Measurements from ENCODE around the gene PAX7. TPM values are rescaled to one million over a fixed set of nuclear protein-coding genes. Genes with fewer than 3 reads are reported as not detected.

The PAX7 gene
- total and polyA plus RNA-seq, 2 donors (not counting 1 experiment from before 2014, with no cell fraction given) = not detected

DNA sequence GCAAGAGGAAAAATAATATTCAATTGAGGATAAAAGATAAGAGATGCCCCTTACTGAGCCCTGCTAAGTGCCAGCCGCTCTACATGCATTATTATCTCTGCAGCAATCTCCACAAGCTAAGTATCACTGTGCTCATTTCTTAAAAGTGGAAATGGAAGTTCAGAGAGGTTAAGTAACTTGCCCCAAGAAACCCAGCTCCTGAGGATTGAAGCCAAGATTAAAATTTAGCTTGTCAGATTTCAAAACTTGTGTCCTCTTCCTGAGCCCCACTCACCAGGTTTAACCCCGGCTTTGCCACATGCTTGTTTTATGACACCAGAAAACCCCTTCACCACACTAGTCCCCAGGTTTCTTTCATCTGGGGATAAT is 11.2 kb upstream of the PAX7 start:
- Histone ChIP-seq H3K4me1 (ENCODE audit: control insufficient read depth in 2 of 2, insufficient read depth in 2 of 2, low read length in 2 of 2) (no peaks in the 10 kb centered on the region), H3K27ac (ENCODE audit: low read length in 2 of 2) (no peak overlapping the region), H4K20me1 (ENCODE audit: control insufficient read depth, insufficient read depth, low read length, poor library complexity, severe bottlenecking) (no peaks in the 10 kb centered on the region), H3K36me3 (replicated peaks in 1 of 2; ENCODE audit: control extremely low read depth in 1 of 2, control insufficient read depth in 1 of 2, extremely low read depth in 1 of 2, insufficient read depth in 2 of 2, low read length in 1 of 2) (no peaks in the 10 kb centered on the region), H3K4me3 (ENCODE audit: control extremely low read depth in 1 of 5, extremely low read depth in 1 of 5, insufficient read depth in 1 of 5, low read depth in 2 of 5, low read length in 4 of 5) (no peak overlapping the region), H3K79me2 (ENCODE audit: control insufficient read depth, insufficient read depth, low read length) (no peaks in the 10 kb centered on the region), H3K9ac (ENCODE audit: low read length) (no peak overlapping the region), H3K4me2 (replicated peaks; ENCODE audit: low read depth, low read length, poor library complexity, severe bottlenecking) (no peak overlapping the region), H2AFZ (ENCODE audit: insufficient read depth, low read depth, low read length, poor library complexity, severe bottlenecking) (no peak overlapping the region), H3K9me3 (ENCODE audit: control extremely low read depth in 1 of 3, control insufficient read depth in 2 of 3, insufficient read depth in 1 of 3, low read length in 2 of 3) (no peaks in the 10 kb centered on the region), H3K27me3 (replicated peaks in 1 of 4; ENCODE audit: control extremely low read depth in 1 of 4, control insufficient read depth in 3 of 4, insufficient read depth in 4 of 4, low read length in 3 of 4) (peaks cover 0 to 3% (median under 1%) of the 10 kb centered on the region in 4 experiments)
- 91% methylated on average over 1 of the region's 2 CpGs for WGBS (ENCODE audit: insufficient coverage)
- DNase-seq (no peak), ATAC-seq (ENCODE audit: low read depth) (no peak)
- H3K9me3 Mint-ChIP-seq (ENCODE audit: insufficient read depth) = no peaks in the 10 kb centered on the region
- CTCF ChIA-PET = interaction anchor here (0.8 kb wide), 1 partner anchor 9 kb away, joined by 3 read pairs; no protein-coding TSS in a partner anchor
- no peak overlapping the region for H3K27ac Mint-ChIP-seq
- no peak overlapping the region for H3K4me3 Mint-ChIP-seq
- TF ChIP-seq, protein P1, sequence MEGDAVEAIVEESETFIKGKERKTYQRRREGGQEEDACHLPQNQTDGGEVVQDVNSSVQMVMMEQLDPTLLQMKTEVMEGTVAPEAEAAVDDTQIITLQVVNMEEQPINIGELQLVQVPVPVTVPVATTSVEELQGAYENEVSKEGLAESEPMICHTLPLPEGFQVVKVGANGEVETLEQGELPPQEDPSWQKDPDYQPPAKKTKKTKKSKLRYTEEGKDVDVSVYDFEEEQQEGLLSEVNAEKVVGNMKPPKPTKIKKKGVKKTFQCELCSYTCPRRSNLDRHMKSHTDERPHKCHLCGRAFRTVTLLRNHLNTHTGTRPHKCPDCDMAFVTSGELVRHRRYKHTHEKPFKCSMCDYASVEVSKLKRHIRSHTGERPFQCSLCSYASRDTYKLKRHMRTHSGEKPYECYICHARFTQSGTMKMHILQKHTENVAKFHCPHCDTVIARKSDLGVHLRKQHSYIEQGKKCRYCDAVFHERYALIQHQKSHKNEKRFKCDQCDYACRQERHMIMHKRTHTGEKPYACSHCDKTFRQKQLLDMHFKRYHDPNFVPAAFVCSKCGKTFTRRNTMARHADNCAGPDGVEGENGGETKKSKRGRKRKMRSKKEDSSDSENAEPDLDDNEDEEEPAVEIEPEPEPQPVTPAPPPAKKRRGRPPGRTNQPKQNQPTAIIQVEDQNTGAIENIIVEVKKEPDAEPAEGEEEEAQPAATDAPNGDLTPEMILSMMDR (IDR thresholded peaks at IDR 0.05) = no peak
- TF ChIP-seq EZH2 (IDR thresholded peaks at IDR 0.05; ENCODE audit: borderline replicate concordance, insufficient read depth, low read depth, low read length, poor library complexity, severe bottlenecking) = no peak
- peaks cover 37% of the 10 kb centered on the region for H3K27me3 Mint-ChIP-seq
- intact Hi-C loops (cut with micrococcal nuclease) = no loop called here
- POLR2A ChIA-PET = no interaction called here
- H3K4me1 Mint-ChIP-seq = no peaks in the 10 kb centered on the region

DNA sequence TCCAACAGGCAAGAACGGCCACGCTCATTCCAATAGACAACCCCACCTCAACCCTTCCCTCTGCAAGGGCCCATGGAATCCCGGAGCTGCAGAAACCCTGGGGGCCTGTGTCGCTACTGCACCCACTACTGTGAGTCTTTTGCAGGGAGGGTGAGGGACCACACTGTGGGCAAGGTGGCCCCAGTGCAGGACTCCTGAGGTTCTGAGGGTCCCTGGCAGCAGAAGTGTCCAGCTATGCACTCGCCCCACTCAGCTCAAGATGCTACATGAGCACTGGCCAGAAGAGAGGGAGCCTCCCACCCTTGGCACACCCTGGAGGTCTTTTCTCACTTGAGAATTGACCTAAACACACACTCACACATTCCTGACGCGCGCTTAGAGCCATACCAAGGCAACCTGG is 2.1 kb upstream of the PAX7 start:
- WGBS (ENCODE audit: insufficient coverage) = 77% methylated on average over 7 of the region's 8 CpGs
- Histone ChIP-seq H3K27ac (ENCODE audit: low read length in 2 of 2) (no peak overlapping the region), H3K4me3 (ENCODE audit: control extremely low read depth in 1 of 5, extremely low read depth in 1 of 5, insufficient read depth in 1 of 5, low read depth in 2 of 5, low read length in 4 of 5) (no peak overlapping the region), H2AFZ (ENCODE audit: insufficient read depth, low read depth, low read length, poor library complexity, severe bottlenecking) (no peak overlapping the region), H3K79me2 (ENCODE audit: control insufficient read depth, insufficient read depth, low read length) (no peaks in the 10 kb centered on the region), H3K36me3 (replicated peaks in 1 of 2; ENCODE audit: control extremely low read depth in 1 of 2, control insufficient read depth in 1 of 2, extremely low read depth in 1 of 2, insufficient read depth in 2 of 2, low read length in 1 of 2) (no peaks in the 10 kb centered on the region), H4K20me1 (ENCODE audit: control insufficient read depth, insufficient read depth, low read length, poor library complexity, severe bottlenecking) (no peaks in the 10 kb centered on the region), H3K4me2 (replicated peaks; ENCODE audit: low read depth, low read length, poor library complexity, severe bottlenecking) (no peak overlapping the region), H3K9ac (ENCODE audit: low read length) (no peak overlapping the region), H3K27me3 (replicated peaks in 1 of 4; ENCODE audit: control extremely low read depth in 1 of 4, control insufficient read depth in 3 of 4, insufficient read depth in 4 of 4, low read length in 3 of 4) (peaks cover 0 to 61% (median 37%) of the 10 kb centered on the region in 4 experiments), H3K9me3 (ENCODE audit: control extremely low read depth in 1 of 3, control insufficient read depth in 2 of 3, insufficient read depth in 1 of 3, low read length in 2 of 3) (peaks cover 0 to 12% (median 0%) of the 10 kb centered on the region in 3 donors), H3K4me1 (ENCODE audit: control insufficient read depth in 2 of 2, insufficient read depth in 2 of 2, low read length in 2 of 2) (no peaks in the 10 kb centered on the region)
- peaks cover 3% of the 10 kb centered on the region for H3K4me1 Mint-ChIP-seq
- POLR2A ChIA-PET = no interaction called here
- H3K27me3 Mint-ChIP-seq = peaks cover 77% of the 10 kb centered on the region
- TF ChIP-seq EZH2 (IDR thresholded peaks at IDR 0.05; ENCODE audit: borderline replicate concordance, insufficient read depth, low read depth, low read length, poor library complexity, severe bottlenecking) = no peak
- TF ChIP-seq, protein P1 (IDR thresholded peaks at IDR 0.05) = no peak
- H3K27ac Mint-ChIP-seq = no peak overlapping the region
- intact Hi-C loops (cut with micrococcal nuclease) = no loop called here
- DNase-seq (no peak), ATAC-seq (ENCODE audit: low read depth) (no peak)
- CTCF ChIA-PET = no interaction called here
- no peak overlapping the region for H3K4me3 Mint-ChIP-seq
- H3K9me3 Mint-ChIP-seq (ENCODE audit: insufficient read depth) = no peaks in the 10 kb centered on the region

Data from B cell (primary cell).